Bronchial epithelial cell (primary cell): ENCODE results near the gene SLC2A3. TPM values are rescaled to one million over a fixed set of nuclear protein-coding genes. Genes with fewer than 3 reads are reported as not detected.
"Not testable (repeated sequence)": the region's sequence is repeated elsewhere in the genome, so short reads cannot be mapped to it uniquely, and the experiment has no call there.

Source experiments
- DNase-seq: peaks from one replicate; pipeline ENCODE4 v3.0.0-alpha.2; 2010; ENCODE audit warnings: low read depth
- FAIRE-seq: peaks from 2 replicates; lab custom pipeline; 2011; peaks lifted over from hg19 to GRCh38; lab: Jason Lieb, UNC
- H3K27me3 ChIP-seq: 2 replicates; pipeline ENCODE4 v1.5.1; 2011; ENCODE audit warnings: low read length; ENCODE audit not compliant: control insufficient read depth, insufficient read depth
- H3K36me3 ChIP-seq: 2 replicates; pipeline ENCODE4 v1.5.1; 2011; ENCODE audit warnings: low read length; ENCODE audit not compliant: control insufficient read depth, insufficient read depth
- H3K4me3 ChIP-seq: 2 replicates; pipeline ENCODE4 v1.5.1; 2011; ENCODE audit warnings: mild to moderate bottlenecking, low read depth, low read length, control low read depth
- total RNA-seq: library from RNA; depleted of rRNA; stranded (reverse); fragments of >200 nt; gene quantifications from 2 replicates; pipeline ENCODE4 v1.2.1, GENCODE V29; 2014
- TF ChIP-seq, protein P1 (sequence below): IDR thresholded peaks from 2 replicates; pipeline ENCODE4 v1.5.1; 2011; ENCODE audit warnings: mild to moderate bottlenecking, moderate library complexity, low read length, control low read depth, inconsistent platforms; ENCODE audit not compliant: insufficient read depth, severe bottlenecking

SLC2A3 gene
- total RNA-seq, 1 donor from 2014 or later: 10.5 TPM

GRCh38 chr12:7961395-7962178 lies 25.6 kb upstream of the SLC2A3 start:
- FAIRE-seq: no peak
- DNase-seq: no peak
- H3K36me3 ChIP-seq: no peaks in the 10 kb centered on the region
- H3K4me3 ChIP-seq: no peak overlapping the region
- TF ChIP-seq, protein P1, sequence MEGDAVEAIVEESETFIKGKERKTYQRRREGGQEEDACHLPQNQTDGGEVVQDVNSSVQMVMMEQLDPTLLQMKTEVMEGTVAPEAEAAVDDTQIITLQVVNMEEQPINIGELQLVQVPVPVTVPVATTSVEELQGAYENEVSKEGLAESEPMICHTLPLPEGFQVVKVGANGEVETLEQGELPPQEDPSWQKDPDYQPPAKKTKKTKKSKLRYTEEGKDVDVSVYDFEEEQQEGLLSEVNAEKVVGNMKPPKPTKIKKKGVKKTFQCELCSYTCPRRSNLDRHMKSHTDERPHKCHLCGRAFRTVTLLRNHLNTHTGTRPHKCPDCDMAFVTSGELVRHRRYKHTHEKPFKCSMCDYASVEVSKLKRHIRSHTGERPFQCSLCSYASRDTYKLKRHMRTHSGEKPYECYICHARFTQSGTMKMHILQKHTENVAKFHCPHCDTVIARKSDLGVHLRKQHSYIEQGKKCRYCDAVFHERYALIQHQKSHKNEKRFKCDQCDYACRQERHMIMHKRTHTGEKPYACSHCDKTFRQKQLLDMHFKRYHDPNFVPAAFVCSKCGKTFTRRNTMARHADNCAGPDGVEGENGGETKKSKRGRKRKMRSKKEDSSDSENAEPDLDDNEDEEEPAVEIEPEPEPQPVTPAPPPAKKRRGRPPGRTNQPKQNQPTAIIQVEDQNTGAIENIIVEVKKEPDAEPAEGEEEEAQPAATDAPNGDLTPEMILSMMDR: no peak
- no peaks in the 10 kb centered on the region for H3K27me3 ChIP-seq

- DNase-seq (peak; percentile 79), FAIRE-seq (no peak)
These were observed 23.7 kb upstream of the SLC2A3 start for GRCh38 chr12:7959701-7960121.

DNA sequence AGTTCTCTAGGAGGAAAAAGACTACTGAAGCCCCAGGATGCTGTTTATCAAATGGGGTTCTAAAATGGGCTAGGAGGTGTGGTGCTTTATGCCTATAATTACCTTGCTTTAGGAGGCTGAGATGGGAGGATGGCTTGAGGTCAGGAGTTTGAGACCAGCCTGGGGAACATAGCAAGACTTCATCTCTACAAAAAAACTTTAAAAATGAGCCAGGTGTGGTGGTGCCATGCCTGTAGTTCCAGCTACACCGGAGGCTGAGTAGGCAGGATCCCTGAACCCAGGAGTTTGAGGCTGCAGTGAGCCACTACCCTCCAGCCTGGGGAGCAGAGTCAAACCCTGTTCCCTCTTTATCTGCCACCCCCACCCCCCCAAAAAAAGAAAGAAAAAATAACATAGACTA lies 23.3 kb upstream of the SLC2A3 start:
- no peak overlapping the region for H3K4me3 ChIP-seq
- TF ChIP-seq, protein P1: no peak
- no peak for FAIRE-seq
- H3K36me3 ChIP-seq: no peaks in the 10 kb centered on the region
- DNase-seq: no peak
- H3K27me3 ChIP-seq: no peaks in the 10 kb centered on the region

More at GRCh38 chr12:7959701-7960121, 23.7 kb upstream of the SLC2A3 start:
- Histone ChIP-seq H3K36me3 (no peaks in the 10 kb centered on the region), H3K4me3 (no peak overlapping the region), H3K27me3 (no peaks in the 10 kb centered on the region)
- TF ChIP-seq, protein P1: no peak

- H3K4me3 ChIP-seq, H3K27me3 ChIP-seq, H3K36me3 ChIP-seq, FAIRE-seq, DNase-seq: not testable (repeated sequence)
These were observed 18.9 kb upstream of the SLC2A3 start for GRCh38 chr12:7954877-7955276.

- H3K4me3 ChIP-seq, FAIRE-seq, DNase-seq, H3K27me3 ChIP-seq, H3K36me3 ChIP-seq: not testable (repeated sequence)
These were observed 18.4 kb upstream of the SLC2A3 start for GRCh38 chr12:7954418-7954817.

DNA sequence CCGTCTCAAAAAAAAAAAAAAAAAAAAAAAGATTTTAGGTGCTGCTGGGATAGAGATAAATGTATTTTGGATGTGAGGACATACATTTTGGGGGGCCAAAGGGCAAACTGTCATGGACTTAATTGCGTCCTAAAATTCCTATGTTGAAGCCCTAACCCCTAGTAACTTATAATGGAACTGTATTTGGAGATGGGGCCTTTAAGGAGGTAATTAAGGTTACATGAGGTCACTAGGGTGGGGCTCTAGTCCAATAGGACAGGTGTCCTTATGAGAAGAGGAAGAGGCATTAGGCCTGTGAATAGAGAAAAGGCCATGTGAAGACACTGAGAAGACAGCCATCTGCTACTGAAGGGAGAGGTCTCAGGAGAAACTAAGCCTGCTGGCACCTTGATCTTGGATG lies 17.9 kb upstream of the SLC2A3 start:
- DNase-seq, FAIRE-seq, H3K36me3 ChIP-seq, H3K27me3 ChIP-seq, H3K4me3 ChIP-seq: not testable (repeated sequence)

DNA sequence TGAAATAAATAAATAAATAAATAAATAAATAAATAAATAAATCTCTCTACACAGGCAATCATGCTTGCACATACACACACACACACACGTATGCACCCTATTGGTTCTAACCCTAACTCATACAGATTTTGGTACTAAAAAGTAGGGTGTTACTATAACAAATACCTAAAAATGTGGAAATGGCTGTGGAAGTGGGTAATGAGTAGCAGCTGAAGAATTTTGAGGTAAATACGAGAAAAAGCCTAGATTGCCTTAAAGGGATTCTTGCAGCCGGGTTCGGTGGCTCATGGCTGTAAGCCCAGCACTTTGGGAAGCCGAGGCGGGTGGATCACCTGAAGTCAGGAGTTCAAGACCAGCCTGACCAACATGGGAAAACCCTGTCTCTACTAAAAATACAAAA lies 15.7 kb upstream of the SLC2A3 start:
- no peaks in the 10 kb centered on the region for H3K27me3 ChIP-seq
- FAIRE-seq: no peak
- TF ChIP-seq, protein P1: no peak
- H3K36me3 ChIP-seq: no peaks in the 10 kb centered on the region
- no peak for DNase-seq
- no peak overlapping the region for H3K4me3 ChIP-seq

DNA sequence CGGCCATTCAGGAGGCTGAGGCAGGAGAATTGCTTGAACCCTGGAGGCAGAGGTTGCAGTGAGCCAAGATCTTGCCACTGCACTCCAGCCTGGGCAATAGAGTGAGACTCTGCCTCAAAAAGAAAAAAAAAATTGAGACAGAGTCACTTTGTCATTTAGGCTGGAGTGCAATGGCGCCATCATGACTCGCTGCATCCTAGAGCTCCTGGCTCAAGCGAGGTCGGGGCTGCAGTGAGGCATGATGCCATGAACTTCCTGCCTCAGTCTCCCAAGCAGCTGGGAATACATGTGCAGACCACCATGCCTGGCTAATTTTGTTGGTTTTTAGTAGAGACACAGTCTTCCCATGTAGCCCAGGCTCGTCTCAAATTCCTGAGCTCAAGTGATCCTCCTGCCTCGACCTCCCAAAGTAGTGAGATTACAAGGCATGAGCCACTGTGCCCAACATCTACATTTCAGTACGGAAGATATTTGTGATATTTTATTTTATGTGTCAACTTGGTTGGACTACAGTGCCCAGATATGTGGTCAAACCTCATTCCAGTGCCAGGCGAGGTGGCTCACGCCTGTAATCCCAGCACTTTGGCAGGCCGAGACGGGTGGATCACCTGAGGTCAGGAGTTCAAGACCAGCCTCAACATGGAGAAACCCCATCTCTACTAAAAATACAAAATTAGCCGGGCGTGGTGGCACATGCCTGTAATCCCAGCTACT lies 14.4 kb upstream of the SLC2A3 start:
- not testable (repeated sequence) for FAIRE-seq, H3K36me3 ChIP-seq, H3K27me3 ChIP-seq, H3K4me3 ChIP-seq, DNase-seq
